ENCODE data around the gene PSMD10. TPM values are rescaled to one million over a fixed set of nuclear protein-coding genes. Genes with fewer than 3 reads are reported as not detected.

The PSMD10 gene
- total RNA-seq, 1 donor from 2014 or later: 156 TPM

- H3K79me2 ChIP-seq (ENCODE audit: low read depth): peaks cover 23% of the 10 kb centered on the region
- no peaks in the 10 kb centered on the region for H3K36me3 ChIP-seq
- Mint-ChIP-seq H3K4me1 (peaks cover 14% of the 10 kb centered on the region), H3K36me3 (peaks cover 14% of the 10 kb centered on the region), H3K27me3 (ENCODE audit: insufficient read depth, low read depth) (no peaks in the 10 kb centered on the region), H3K4me3 (peak overlapping the region; percentile 47), H3K27ac (no peak overlapping the region), H3K9me3 (no peaks in the 10 kb centered on the region)
- no peak overlapping the region for H3K9ac ChIP-seq
- peaks cover 4% of the 10 kb centered on the region for H4K20me1 ChIP-seq (ENCODE audit: low read depth)
- no peaks in the 10 kb centered on the region for H3K9me3 ChIP-seq (ENCODE audit: low read depth)
- no peak overlapping the region for H2AFZ ChIP-seq (replicated peaks)
- no peak overlapping the region for H3K27ac ChIP-seq
- DNase-seq (ENCODE audit: low spot score): no peak
- H3F3A ChIP-seq (ENCODE audit: low read depth): no peaks in the 10 kb centered on the region
- no peaks in the 10 kb centered on the region for H3K27me3 ChIP-seq
- H3K4me1 ChIP-seq: peaks cover 6% of the 10 kb centered on the region
- no peak overlapping the region for H3K4me3 ChIP-seq
- TF ChIP-seq EZH2phosphoT487 (IDR thresholded peaks at IDR 0.05) (no peak), CTCF (IDR thresholded peaks at IDR 0.05) (no peak), EZH2 (IDR thresholded peaks at IDR 0.05) (no peak)
- H3K4me2 ChIP-seq: no peak overlapping the region
These were observed 2.8 kb downstream of the PSMD10 start for GRCh38 chrX:108088511-108088910.

- H3K9me3 ChIP-seq (ENCODE audit: low read depth): no peaks in the 10 kb centered on the region
- no peak overlapping the region for H3K9ac ChIP-seq
- H3K4me3 ChIP-seq: no peak overlapping the region
- Mint-ChIP-seq H3K36me3 (peaks cover 14% of the 10 kb centered on the region), H3K27ac (no peak overlapping the region), H3K4me3 (no peak overlapping the region), H3K27me3 (ENCODE audit: insufficient read depth, low read depth) (no peaks in the 10 kb centered on the region), H3K4me1 (peaks cover 14% of the 10 kb centered on the region), H3K9me3 (no peaks in the 10 kb centered on the region)
- TF ChIP-seq EZH2 (IDR thresholded peaks at IDR 0.05) (no peak), EZH2phosphoT487 (IDR thresholded peaks at IDR 0.05) (no peak), CTCF (IDR thresholded peaks at IDR 0.05) (no peak)
- H3K4me2 ChIP-seq: no peak overlapping the region
- no peak for DNase-seq (ENCODE audit: low spot score)
- H2AFZ ChIP-seq (replicated peaks): no peak overlapping the region
- H3K36me3 ChIP-seq: no peaks in the 10 kb centered on the region
- H3K4me1 ChIP-seq: peaks cover 6% of the 10 kb centered on the region
- peaks cover 23% of the 10 kb centered on the region for H3K79me2 ChIP-seq (ENCODE audit: low read depth)
- no peaks in the 10 kb centered on the region for H3F3A ChIP-seq (ENCODE audit: low read depth)
- no peak overlapping the region for H3K27ac ChIP-seq
- no peaks in the 10 kb centered on the region for H3K27me3 ChIP-seq
- H4K20me1 ChIP-seq (ENCODE audit: low read depth): peaks cover 4% of the 10 kb centered on the region
These were observed 3.5 kb downstream of the PSMD10 start for GRCh38 chrX:108087792-108088191.

GRCh38 chrX:108081110-108081509 is 10.2 kb downstream of the PSMD10 start:
- H3K27ac Mint-ChIP-seq: no peak overlapping the region
- Histone ChIP-seq H3F3A (ENCODE audit: low read depth) (no peaks in the 10 kb centered on the region), H2AFZ (replicated peaks) (no peak overlapping the region), H3K4me1 (no peaks in the 10 kb centered on the region), H4K20me1 (ENCODE audit: low read depth) (no peaks in the 10 kb centered on the region), H3K27ac (no peak overlapping the region), H3K4me2 (no peak overlapping the region), H3K36me3 (no peaks in the 10 kb centered on the region), H3K4me3 (no peak overlapping the region), H3K27me3 (no peaks in the 10 kb centered on the region), H3K9me3 (ENCODE audit: low read depth) (peaks cover 3% of the 10 kb centered on the region), H3K79me2 (ENCODE audit: low read depth) (no peaks in the 10 kb centered on the region), H3K9ac (no peak overlapping the region)
- H3K4me3 Mint-ChIP-seq: no peak overlapping the region
- H3K36me3 Mint-ChIP-seq: peaks cover 7% of the 10 kb centered on the region
- no peak for DNase-seq (ENCODE audit: low spot score)
- no peak for TF ChIP-seq EZH2 (IDR thresholded peaks at IDR 0.05)
- no peak for TF ChIP-seq CTCF (IDR thresholded peaks at IDR 0.05)
- TF ChIP-seq EZH2phosphoT487 (IDR thresholded peaks at IDR 0.05): no peak
- no peaks in the 10 kb centered on the region for H3K27me3 Mint-ChIP-seq (ENCODE audit: insufficient read depth, low read depth)
- no peaks in the 10 kb centered on the region for H3K9me3 Mint-ChIP-seq
- H3K4me1 Mint-ChIP-seq: no peaks in the 10 kb centered on the region

All from neural progenitor cell (in vitro differentiated cells).